Ammon's horn (tissue), 1 donor: Measurements from ENCODE around the gene LHFPL3.
"Not testable (repeated sequence)": the region's sequence is repeated elsewhere in the genome, so short reads cannot be mapped to it uniquely, and the experiment has no call there.

Source experiments
- DNase-seq: peaks from one replicate; pipeline ENCODE4 v3.0.0-alpha.2; 2016; ENCODE audit warnings: low spot score

LHFPL3 gene

GRCh38 chr7:104595591-104595990, 267.2 kb downstream of the LHFPL3 start:
- not testable (repeated sequence) for DNase-seq

- no peak for DNase-seq
Observed at GRCh38 chr7:104603957-104604356, 275.6 kb downstream of the LHFPL3 start.

- DNase-seq: no peak
Observed at GRCh38 chr7:104604706-104605105, 276.3 kb downstream of the LHFPL3 start.

GRCh38 chr7:104621321-104621720, 292.9 kb downstream of the LHFPL3 start:
- DNase-seq: no peak

- DNase-seq: no peak
Observed at GRCh38 chr7:104625956-104626355, 297.6 kb downstream of the LHFPL3 start.

GRCh38 chr7:104627516-104627915, 299.1 kb downstream of the LHFPL3 start:
- DNase-seq: peak; percentile 20

GRCh38 chr7:104628017-104628416, 299.6 kb downstream of the LHFPL3 start:
- no peak for DNase-seq

- no peak for DNase-seq
Observed at GRCh38 chr7:104629408-104629807, 301.0 kb downstream of the LHFPL3 start.

- DNase-seq: no peak
Observed at GRCh38 chr7:104640506-104640905, 312.1 kb downstream of the LHFPL3 start.

GRCh38 chr7:104642560-104642959, 314.2 kb downstream of the LHFPL3 start:
- DNase-seq: no peak

GRCh38 chr7:104643587-104644217, 315.3 kb downstream of the LHFPL3 start:
- DNase-seq: peak; percentile 7

GRCh38 chr7:104650991-104651640, 322.7 kb downstream of the LHFPL3 start:
- DNase-seq: peak; percentile 43

- DNase-seq: no peak
Observed at GRCh38 chr7:104652434-104652833, 324.0 kb downstream of the LHFPL3 start.

GRCh38 chr7:104652865-104653264, 324.5 kb downstream of the LHFPL3 start:
- no peak for DNase-seq

- DNase-seq: no peak
Observed at GRCh38 chr7:104653825-104654401, 325.5 kb downstream of the LHFPL3 start.

GRCh38 chr7:104655592-104655991, 327.2 kb downstream of the LHFPL3 start:
- DNase-seq: no peak

- DNase-seq: no peak
Observed at GRCh38 chr7:104656467-104656866, 328.1 kb downstream of the LHFPL3 start.

GRCh38 chr7:104657134-104657533, 328.7 kb downstream of the LHFPL3 start:
- DNase-seq: no peak

GRCh38 chr7:104661575-104661974, 333.2 kb downstream of the LHFPL3 start:
- no peak for DNase-seq

- DNase-seq: no peak
Observed at GRCh38 chr7:104664648-104665047, 336.2 kb downstream of the LHFPL3 start.

- DNase-seq: no peak
Observed at GRCh38 chr7:104677587-104677986, 349.2 kb downstream of the LHFPL3 start.

- no peak for DNase-seq
Observed at GRCh38 chr7:104679085-104679484, 350.7 kb downstream of the LHFPL3 start.

GRCh38 chr7:104686286-104686685, 357.9 kb downstream of the LHFPL3 start:
- no peak for DNase-seq

GRCh38 chr7:104694710-104695109, 366.3 kb downstream of the LHFPL3 start:
- no peak for DNase-seq
